ENCODE results near the gene PACS1.

- TF ChIP-seq EZH2 (IDR thresholded peaks at IDR 0.05; ENCODE audit: borderline replicate concordance, low read length) = no peak
- TF ChIP-seq CTCF (IDR thresholded peaks at IDR 0.05; ENCODE audit: low read length) = no peak
Observed at GRCh38 chr11:66290330-66290621, 220.2 kb downstream of the PACS1 start.

Measured in OCI-LY1 (cell line).